Natural killer cell (primary cell): Measurements from ENCODE around the gene S100A2. TPM values are rescaled to one million over a fixed set of nuclear protein-coding genes. Genes with fewer than 3 reads are reported as not detected.

Experiments
- ATAC-seq, 3 donors: fragments of 150-1000 bp in 2 of 3; fragments of 200-7000 bp in 1 of 3; cut with Tn5 transposase; 1 replicate in 1 of 3; 2 replicates in 2 of 3; pipeline ENCODE4 v1.10.0; 2021; ENCODE audit warnings: mild to moderate bottlenecking in 2 of 3, moderate library complexity in 2 of 3
- DNase-seq, 2 donors: peaks; one replicate each; pipeline versions ENCODE4 v3.0.0 to v3.0.0-alpha.2; 2013 to 2021; ENCODE audit warnings: mixed read lengths in 1 of 2
- H3K27ac ChIP-seq: one replicate; pipeline ENCODE4 v1.5.1; 2013; ENCODE audit warnings: mild to moderate bottlenecking, low read length
- H3K27me3 ChIP-seq: one replicate; pipeline ENCODE4 v1.6.1; 2013; ENCODE audit warnings: low read length; ENCODE audit not compliant: control insufficient read depth, insufficient read depth
- H3K36me3 ChIP-seq: one replicate; pipeline ENCODE4 v1.6.1; 2013; ENCODE audit warnings: low read length; ENCODE audit not compliant: control insufficient read depth, insufficient read depth
- H3K4me1 ChIP-seq: one replicate; pipeline ENCODE4 v1.6.1; 2013; ENCODE audit warnings: low read length; ENCODE audit not compliant: control insufficient read depth, insufficient read depth
- H3K4me3 ChIP-seq: one replicate; pipeline ENCODE4 v1.5.1; 2013; ENCODE audit warnings: low read length
- H3K9me3 ChIP-seq: one replicate; pipeline ENCODE4 v1.6.1; 2013; ENCODE audit warnings: low read length; ENCODE audit not compliant: control insufficient read depth, insufficient read depth
- H3K27ac Mint-ChIP-seq, 2 donors: one replicate each; pipeline ENCODE4 v1.8.0; 2022; ENCODE audit warnings: mild to moderate bottlenecking in 2 of 2, mixed read lengths in 2 of 2, moderate library complexity in 1 of 2
- H3K27me3 Mint-ChIP-seq, 2 donors: one replicate each; pipeline ENCODE4 v1.8.0; 2022; ENCODE audit warnings: low read depth in 2 of 2, mixed read lengths in 2 of 2
- H3K36me3 Mint-ChIP-seq: one replicate; pipeline ENCODE4 v1.8.0; 2022; ENCODE audit warnings: mixed read lengths
- H3K4me1 Mint-ChIP-seq, 2 donors: one replicate each; pipeline ENCODE4 v1.8.0; 2022; ENCODE audit warnings: mixed read lengths in 2 of 2
- H3K4me3 Mint-ChIP-seq: one replicate; pipeline ENCODE4 v1.8.0; 2022; ENCODE audit warnings: mild to moderate bottlenecking, moderate library complexity, mixed read lengths
- H3K9me3 Mint-ChIP-seq, 2 donors: one replicate each; pipeline ENCODE4 v1.8.0; 2022; ENCODE audit warnings: mixed read lengths in 2 of 2
- WGBS: methylation state at CpG from one replicate; pipeline ENCODE4 v1.1.7; 2013; ENCODE audit warnings: missing lambda C conversion rate; ENCODE audit not compliant: insufficient coverage; 5-methylcytosine and 5-hydroxymethylcytosine counted together
- intact Hi-C: fragments of 100-400 bp; cut with micrococcal nuclease; formaldehyde crosslinking; loops from one replicate; pipeline ENCODE4 v1.14.2; 2022
- total RNA-seq, 4 donors: library from RNA; stranded (reverse); fragments of 120-200 nt in 1 of 4; gene quantifications; one replicate each; pipeline versions ENCODE4 v1.2.3 to v1.2.4, GENCODE V29; 2013 to 2022
- TF ChIP-seq, protein P1 (sequence below): fragments of 200-600 bp; IDR thresholded peaks from one replicate; pipeline ENCODE4 v1.8.0; 2022; ENCODE audit warnings: antibody characterized with exemption

The S100A2 gene
- total RNA-seq, 3 donors from 2014 or later (not counting 1 experiment from before 2014, with no cell fraction given) = not detected

DNA sequence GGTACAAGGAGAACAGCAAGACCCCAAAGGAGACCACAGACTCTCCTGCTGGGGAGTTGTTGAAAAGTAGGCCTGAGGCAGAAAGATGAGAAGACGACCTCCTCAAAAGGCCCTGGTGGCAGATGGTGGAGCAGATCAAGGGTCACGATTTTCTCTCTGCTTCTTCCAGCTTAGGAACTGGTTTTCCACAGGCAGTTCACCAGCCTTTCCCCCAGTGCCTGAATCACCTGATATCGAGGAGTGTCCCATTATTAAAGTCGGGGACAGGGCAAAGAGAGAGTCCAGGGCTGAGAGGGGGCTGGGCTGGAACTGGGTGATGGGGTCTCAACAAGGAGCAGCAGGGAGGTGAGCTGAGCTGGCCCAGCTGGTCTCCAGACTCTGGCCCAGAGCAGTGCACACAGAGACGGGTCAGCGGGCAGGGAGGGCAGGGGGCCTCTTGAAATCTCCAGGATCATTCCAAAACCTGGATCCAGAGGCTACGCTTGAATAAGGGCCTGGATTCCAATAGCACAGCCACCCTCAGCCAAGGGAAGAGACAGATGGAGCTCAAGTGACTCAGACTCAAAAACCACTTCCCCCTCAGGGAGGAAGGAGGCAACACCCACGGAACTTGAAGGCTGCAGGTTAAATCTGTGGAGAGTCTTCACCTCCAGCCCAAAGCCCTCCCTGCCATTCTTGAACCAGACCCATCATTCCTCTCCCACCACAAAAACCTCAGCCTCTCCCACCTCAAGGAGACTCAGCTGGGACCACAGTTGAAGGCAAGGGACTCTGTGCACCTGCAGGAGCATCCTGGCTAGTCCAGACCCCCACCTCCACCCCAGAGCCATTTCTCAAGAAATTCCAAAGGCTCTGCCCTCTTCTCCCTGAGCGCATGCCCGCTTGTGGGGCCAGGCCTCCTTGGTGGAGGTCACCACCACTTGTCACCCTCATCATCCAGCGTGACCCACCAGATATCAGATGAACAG is 25.0 kb downstream of the S100A2 start, which contains the start of gene S100A5:
Gene S100A5, minus strand, starts transcription at position 541 of the 968 bp plus-strand sequence. CDS start 743 bp downstream, outside the sequence.
- Histone ChIP-seq H3K4me1 (peaks cover 78% of the 10 kb centered on the region), H3K27me3 (no peaks in the 10 kb centered on the region), H3K9me3 (no peaks in the 10 kb centered on the region), H3K4me3 (no peak within 1 kb of the TSS), H3K36me3 (peaks cover 20% of the 10 kb centered on the region), H3K27ac (peak within 1 kb of the TSS; percentile 32)
- H3K27me3 Mint-ChIP-seq = no peaks in the 10 kb centered on the region
- H3K4me1 Mint-ChIP-seq = peaks cover 68 to 86% of the 10 kb centered on the region in 2 donors
- peak in 1 of 2 donors; percentile 78 for DNase-seq
- H3K36me3 Mint-ChIP-seq = no peaks in the 10 kb centered on the region
- 63% methylated on average over 11 of the region's 11 CpGs for WGBS
- peak within 1 kb of the TSS; percentile 84 to 98 for H3K27ac Mint-ChIP-seq
- no peaks in the 10 kb centered on the region for H3K9me3 Mint-ChIP-seq
- intact Hi-C loops = no loop called here
- peak in 1 of 3 donors; percentile 9 for ATAC-seq
- H3K4me3 Mint-ChIP-seq = peak within 1 kb of the TSS; percentile 74
- TF ChIP-seq, protein P1, sequence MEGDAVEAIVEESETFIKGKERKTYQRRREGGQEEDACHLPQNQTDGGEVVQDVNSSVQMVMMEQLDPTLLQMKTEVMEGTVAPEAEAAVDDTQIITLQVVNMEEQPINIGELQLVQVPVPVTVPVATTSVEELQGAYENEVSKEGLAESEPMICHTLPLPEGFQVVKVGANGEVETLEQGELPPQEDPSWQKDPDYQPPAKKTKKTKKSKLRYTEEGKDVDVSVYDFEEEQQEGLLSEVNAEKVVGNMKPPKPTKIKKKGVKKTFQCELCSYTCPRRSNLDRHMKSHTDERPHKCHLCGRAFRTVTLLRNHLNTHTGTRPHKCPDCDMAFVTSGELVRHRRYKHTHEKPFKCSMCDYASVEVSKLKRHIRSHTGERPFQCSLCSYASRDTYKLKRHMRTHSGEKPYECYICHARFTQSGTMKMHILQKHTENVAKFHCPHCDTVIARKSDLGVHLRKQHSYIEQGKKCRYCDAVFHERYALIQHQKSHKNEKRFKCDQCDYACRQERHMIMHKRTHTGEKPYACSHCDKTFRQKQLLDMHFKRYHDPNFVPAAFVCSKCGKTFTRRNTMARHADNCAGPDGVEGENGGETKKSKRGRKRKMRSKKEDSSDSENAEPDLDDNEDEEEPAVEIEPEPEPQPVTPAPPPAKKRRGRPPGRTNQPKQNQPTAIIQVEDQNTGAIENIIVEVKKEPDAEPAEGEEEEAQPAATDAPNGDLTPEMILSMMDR = no peak

DNA sequence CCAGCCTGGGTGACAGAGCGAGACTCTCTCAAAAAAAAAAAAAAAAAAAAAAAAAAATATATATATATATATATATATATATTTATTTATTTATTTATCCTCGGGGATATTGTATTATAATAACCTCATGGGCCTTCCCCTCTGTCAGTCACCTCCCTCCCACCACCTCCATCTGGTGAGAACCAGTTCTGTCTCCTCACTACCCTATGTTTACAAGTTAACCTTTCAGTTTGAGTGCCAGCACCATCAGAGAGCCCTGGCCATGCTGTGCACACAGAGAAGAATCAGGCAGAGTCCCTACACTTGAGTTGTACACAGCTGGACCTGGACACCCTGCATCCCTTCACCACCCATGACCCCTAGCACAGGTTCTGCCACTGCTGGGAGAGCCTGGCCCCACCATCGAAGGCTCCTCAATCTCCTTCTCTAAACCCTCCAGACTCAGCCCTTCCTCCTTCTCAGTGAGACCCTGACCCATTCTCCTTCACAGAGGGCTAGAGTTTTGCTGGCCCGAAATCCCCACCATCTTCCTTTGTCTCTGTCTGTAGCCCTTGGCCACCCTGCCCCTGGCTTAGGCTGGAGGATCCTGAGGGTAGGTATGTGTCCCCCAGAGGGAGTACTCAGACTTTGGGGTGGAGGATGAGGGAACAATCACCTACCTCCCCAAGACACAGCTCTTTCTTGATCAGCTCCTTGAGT is 26.1 kb downstream of the S100A2 start:
- 100% methylated on average over 1 of the region's 4 CpGs for WGBS
- H3K27ac ChIP-seq = peak overlapping the region; percentile 32
- Mint-ChIP-seq H3K27ac (peak overlapping the region; percentile 84 to 98), H3K27me3 (no peaks in the 10 kb centered on the region), H3K4me3 (peak overlapping the region; percentile 65), H3K9me3 (no peaks in the 10 kb centered on the region), H3K36me3 (no peaks in the 10 kb centered on the region), H3K4me1 (peaks cover 67 to 84% of the 10 kb centered on the region in 2 donors)
- H3K9me3 ChIP-seq = no peaks in the 10 kb centered on the region
- H3K27me3 ChIP-seq = no peaks in the 10 kb centered on the region
- peaks cover 78% of the 10 kb centered on the region for H3K4me1 ChIP-seq
- TF ChIP-seq, protein P1 = no peak
- intact Hi-C loops = no loop called here
- H3K36me3 ChIP-seq = peaks cover 23% of the 10 kb centered on the region
- ATAC-seq = no peak
- DNase-seq = peak in 1 of 2 donors; percentile 12
- H3K4me3 ChIP-seq = no peak overlapping the region

- H3K4me3 Mint-ChIP-seq = no peak overlapping the region
- intact Hi-C loops = no loop called here
- H3K27ac Mint-ChIP-seq = peak overlapping the region; percentile 14 to 90
- Histone ChIP-seq H3K4me1 (peaks cover 78% of the 10 kb centered on the region), H3K27me3 (no peaks in the 10 kb centered on the region), H3K27ac (no peak overlapping the region), H3K4me3 (no peak overlapping the region), H3K9me3 (no peaks in the 10 kb centered on the region), H3K36me3 (peaks cover 16% of the 10 kb centered on the region)
- no peaks in the 10 kb centered on the region for H3K36me3 Mint-ChIP-seq
- peaks cover 68 to 84% of the 10 kb centered on the region in 2 donors for H3K4me1 Mint-ChIP-seq
- TF ChIP-seq, protein P1 = no peak
- ATAC-seq (no peak), DNase-seq (peak in 1 of 2 donors; percentile 7)
- H3K9me3 Mint-ChIP-seq = no peaks in the 10 kb centered on the region
- WGBS = 90% methylated on average over 6 of the region's 6 CpGs
- no peaks in the 10 kb centered on the region for H3K27me3 Mint-ChIP-seq
Measured at GRCh38 chr1:153538315-153538821, 27.3 kb downstream of the S100A2 start.
